ENCODE measurements around the gene CCDC8.

DNA sequence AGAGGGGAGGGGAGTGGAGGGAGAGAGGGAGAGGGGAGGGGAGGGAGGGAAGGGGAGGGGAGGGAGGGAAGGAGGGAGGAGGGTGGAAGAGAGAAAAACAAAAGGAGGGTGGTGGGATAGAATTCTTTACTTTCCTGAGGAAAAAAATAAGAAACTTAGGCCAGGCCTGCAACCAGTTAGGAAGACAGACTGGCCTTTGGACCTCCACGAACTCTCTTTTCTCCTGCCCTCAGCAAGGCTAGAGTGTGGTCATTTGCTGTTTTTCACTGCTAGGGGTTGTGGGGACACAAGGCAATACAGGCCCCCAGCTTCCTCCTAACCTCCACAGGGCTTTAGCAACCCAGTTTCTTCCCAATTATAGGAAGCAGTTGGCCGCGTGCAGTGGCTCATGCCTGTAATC, 4.2 kb downstream of the CCDC8 start:
- TF ChIP-seq EP300 (IDR thresholded peaks at IDR 0.05), result no peak
- TF ChIP-seq CTCF (IDR thresholded peaks at IDR 0.05), result no peak

Measured in upper lobe of left lung (tissue), 4 donors.